A172 (cell line): ENCODE measurements around the gene ZCCHC7. TPM values are rescaled to one million over a fixed set of nuclear protein-coding genes. Genes with fewer than 3 reads are reported as not detected.

Source experiments
- DNase-seq: peaks from one replicate; pipeline ENCODE4 v3.0.0-alpha.2; 2015; ENCODE audit warnings: low spot score
- total RNA-seq: library from RNA; depleted of rRNA; stranded (reverse); fragments of >200 nt; shearing (Covaris generic); gene quantifications from 2 replicates; pipeline ENCODE4 v1.2.3, GENCODE V29; 2014

ZCCHC7 gene
- total RNA-seq, 1 experiment from 2014 or later = 9.4 TPM

GRCh38 chr9:37209431-37210386, 89.3 kb downstream of the ZCCHC7 start:
- no peak for DNase-seq

- DNase-seq = no peak
Observed at GRCh38 chr9:37210737-37211523, 90.6 kb downstream of the ZCCHC7 start.

GRCh38 chr9:37212435-37212834, 92.1 kb downstream of the ZCCHC7 start:
- no peak for DNase-seq

GRCh38 chr9:37215381-37215780, 95.0 kb downstream of the ZCCHC7 start:
- DNase-seq = no peak

GRCh38 chr9:37215830-37216229, 95.5 kb downstream of the ZCCHC7 start:
- peak; percentile 8 for DNase-seq

GRCh38 chr9:37217161-37217560, 96.8 kb downstream of the ZCCHC7 start:
- DNase-seq = no peak

- no peak for DNase-seq
Observed at GRCh38 chr9:37218800-37219425, 98.5 kb downstream of the ZCCHC7 start.

GRCh38 chr9:37220971-37221370, 100.6 kb downstream of the ZCCHC7 start:
- no peak for DNase-seq

- DNase-seq = no peak
Observed at GRCh38 chr9:37221489-37222106, 101.2 kb downstream of the ZCCHC7 start.

- DNase-seq = no peak
Observed at GRCh38 chr9:37229455-37229854, 109.1 kb downstream of the ZCCHC7 start.

GRCh38 chr9:37229882-37230482, 109.6 kb downstream of the ZCCHC7 start:
- peak; percentile 39 for DNase-seq

GRCh38 chr9:37236822-37237221, 116.4 kb downstream of the ZCCHC7 start:
- DNase-seq = no peak

GRCh38 chr9:37238122-37238521, 117.7 kb downstream of the ZCCHC7 start:
- no peak for DNase-seq

- DNase-seq = no peak
Observed at GRCh38 chr9:37239224-37239859, 119.0 kb downstream of the ZCCHC7 start.

- DNase-seq = no peak
Observed at GRCh38 chr9:37239921-37240320, 119.5 kb downstream of the ZCCHC7 start.

- no peak for DNase-seq
Observed at GRCh38 chr9:37241340-37241739, 121.0 kb downstream of the ZCCHC7 start.

- no peak for DNase-seq
Observed at GRCh38 chr9:37242089-37242488, 121.7 kb downstream of the ZCCHC7 start.

GRCh38 chr9:37243588-37244345, 123.4 kb downstream of the ZCCHC7 start:
- DNase-seq = no peak

GRCh38 chr9:37246826-37247225, 126.5 kb downstream of the ZCCHC7 start:
- DNase-seq = no peak

- DNase-seq = no peak
Observed at GRCh38 chr9:37248651-37249163, 128.3 kb downstream of the ZCCHC7 start.
